Hematopoietic multipotent progenitor cell treated with erythropoietin and hydrocortisone succinate and interleukin-3 and kit ligand, for 6 days (in vitro differentiated cells): ENCODE data around the gene PIP.
"Not testable (repeated sequence)": the region's sequence is repeated elsewhere in the genome, so short reads cannot be mapped to it uniquely, and the experiment has no call there.

Experiments used
- DNase-seq: peaks from one replicate; pipeline ENCODE4 v3.0.0-alpha.2; 2015

PIP gene

DNA sequence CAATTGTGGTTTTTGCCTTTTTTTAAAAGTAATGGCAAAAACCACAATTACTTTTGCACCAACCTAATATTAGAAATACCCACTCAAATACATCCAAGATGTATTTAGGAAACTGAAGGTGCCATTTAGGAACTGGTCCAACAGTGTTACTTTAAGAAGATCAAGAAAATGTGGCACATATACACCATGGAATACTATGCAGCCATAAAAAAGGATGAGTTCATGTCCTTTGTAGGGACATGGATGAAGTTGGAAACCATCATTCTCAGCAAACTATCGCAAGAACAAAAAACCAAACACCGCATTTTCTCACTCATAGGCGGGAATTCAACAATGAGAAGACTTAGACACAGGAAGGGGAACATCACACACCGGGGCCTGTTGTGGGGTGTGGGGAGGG, 48.9 kb downstream of the PIP start:
- not testable (repeated sequence) for DNase-seq

DNA sequence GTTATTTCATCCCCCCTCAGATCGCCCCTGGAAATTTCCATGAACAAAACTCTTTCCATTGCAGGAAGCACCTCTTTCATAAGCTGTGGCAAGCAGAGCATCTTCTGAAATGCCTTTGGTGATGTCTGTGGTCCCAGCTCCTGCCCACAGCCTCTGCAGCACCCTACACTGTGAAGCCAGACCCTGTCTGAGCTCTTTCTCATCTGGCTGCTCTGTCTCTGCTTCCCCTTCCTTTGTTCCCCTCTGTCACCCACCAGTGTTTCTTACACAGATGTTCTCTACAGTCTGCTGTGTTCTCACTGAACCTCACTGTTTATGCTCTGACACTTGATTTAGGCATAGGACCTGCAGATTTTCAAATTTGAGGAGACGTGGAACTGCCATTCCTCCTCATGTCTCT, 49.5 kb downstream of the PIP start:
- DNase-seq: no peak

- no peak for DNase-seq
Observed at GRCh38 chr7:143183024-143183423, 51.1 kb downstream of the PIP start, which contains the start of gene TAS2R39. Gene TAS2R39 (plus strand): TSS chr7:143183419. CDS start chr7:143183419, 0 bp downstream.

DNA sequence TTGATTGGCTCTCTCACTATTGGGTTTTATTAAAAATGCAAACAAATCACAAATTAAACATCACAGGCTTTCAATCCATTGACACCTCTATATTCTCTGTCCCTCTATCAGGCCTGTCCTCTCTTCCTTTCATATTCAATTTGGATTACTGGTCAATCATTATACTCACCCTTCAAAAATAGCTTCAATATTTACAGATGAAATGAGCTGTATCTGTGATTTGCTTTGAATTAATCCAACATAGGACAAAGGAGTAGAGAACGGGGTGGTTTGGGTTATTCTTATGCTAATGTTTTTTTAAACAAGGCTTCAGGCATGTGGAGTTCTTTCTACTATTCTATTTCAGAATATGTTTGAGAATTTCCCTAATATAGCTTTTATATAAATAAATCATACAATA, 53.7 kb downstream of the PIP start:
- DNase-seq: no peak

DNA sequence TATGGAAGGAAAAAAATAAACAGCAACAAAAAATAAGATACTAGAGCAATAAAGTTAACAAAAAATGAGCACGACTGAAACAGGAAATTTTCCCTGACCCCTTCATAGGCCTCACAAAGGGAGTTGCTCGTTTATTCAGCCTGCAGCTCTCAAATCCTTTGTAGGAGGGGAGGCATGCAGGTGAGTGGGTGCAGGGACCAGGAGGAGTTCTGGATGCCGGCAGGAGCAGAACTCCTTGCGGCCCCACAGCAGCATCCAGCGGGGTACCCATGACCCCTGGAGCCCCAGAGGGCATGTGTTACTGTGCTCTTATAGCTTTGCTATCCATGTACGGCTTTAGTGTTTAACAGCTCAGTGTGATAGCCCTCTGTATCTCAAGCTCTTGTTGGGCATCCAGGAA, 57.1 kb downstream of the PIP start:
- DNase-seq: no peak
